BLaER1 treated with 17β-estradiol and CSF1 and Interleukin-3, amounts not matched to agents 10 nM and 100 nM (cell line): ENCODE results near the gene GSDME.

ENCODE experiments used
- H3K27ac ChIP-seq, 11 experiments: shearing (Covaris generic); formaldehyde crosslinking; 2 replicates each; pipeline ENCODE4 v1.8.1; 2022
- H3K27me3 ChIP-seq, 11 experiments: shearing (Covaris generic); formaldehyde crosslinking; 2 replicates each; pipeline ENCODE4 v1.8.1; 2022
- H3K36me3 ChIP-seq, 11 experiments: shearing (Covaris generic); formaldehyde crosslinking; 2 replicates each; pipeline ENCODE4 v1.8.1; 2022
- H3K4me1 ChIP-seq, 10 experiments: shearing (Covaris generic); formaldehyde crosslinking; 2 replicates each; pipeline ENCODE4 v1.8.1; 2022
- H3K4me2 ChIP-seq, 11 experiments: shearing (Covaris generic); formaldehyde crosslinking; 2 replicates each; pipeline ENCODE4 v1.8.1; 2022
- H3K4me3 ChIP-seq, 10 experiments: shearing (Covaris generic); formaldehyde crosslinking; 2 replicates each; pipeline ENCODE4 v1.8.1; 2022
- H3K9ac ChIP-seq, 11 experiments: shearing (Covaris generic); formaldehyde crosslinking; 2 replicates each; pipeline ENCODE4 v1.8.1; 2022
- H3K9me3 ChIP-seq, 11 experiments: shearing (Covaris generic); formaldehyde crosslinking; replicated peaks in 1 of 11; 2 replicates each; pipeline ENCODE4 v1.8.1; 2022
- H4K20me1 ChIP-seq, 11 experiments: shearing (Covaris generic); formaldehyde crosslinking; 2 replicates each; pipeline ENCODE4 v1.8.1; 2022
- Cebpa-rat ChIP-seq, 11 experiments: shearing (Covaris generic); IDR thresholded peaks; 2 replicates each; pipeline ENCODE4 v1.8.1; 2022

GSDME gene

GRCh38 chr7:24725554-24726241, 31.6 kb downstream of the GSDME start:
- peaks cover 13 to 85% (median 66%) of the 10 kb centered on the region in 10 experiments for H3K4me1 ChIP-seq
- H3K9ac ChIP-seq, result no peak overlapping the region
- peak overlapping the region in 7 of 11 experiments; percentile 61 to 74 (median 69); a peak in 10 of 22 replicates for H3K4me2 ChIP-seq
- peaks cover 0 to 6% (median 0%) of the 10 kb centered on the region in 11 experiments; a peak in 3 of 22 replicates for H4K20me1 ChIP-seq
- no peak for TF ChIP-seq Cebpa-rat (IDR thresholded peaks at IDR 0.05)
- H3K36me3 ChIP-seq, result no peaks in the 10 kb centered on the region
- no peaks in the 10 kb centered on the region for H3K9me3 ChIP-seq
- H3K4me3 ChIP-seq, result no peak overlapping the region
- peaks cover 0 to 38% (median 22%) of the 10 kb centered on the region in 11 experiments; a peak in 16 of 22 replicates for H3K27me3 ChIP-seq
- H3K27ac ChIP-seq, result no peak overlapping the region

GRCh38 chr7:24724451-24725190, 32.6 kb downstream of the GSDME start:
- H3K9ac ChIP-seq, result no peak overlapping the region
- peaks cover 13 to 93% (median 76%) of the 10 kb centered on the region in 10 experiments for H3K4me1 ChIP-seq
- H3K27ac ChIP-seq, result no peak overlapping the region
- H3K4me3 ChIP-seq, result no peak overlapping the region
- peaks cover 0 to 38% (median 22%) of the 10 kb centered on the region in 11 experiments; a peak in 16 of 22 replicates for H3K27me3 ChIP-seq
- TF ChIP-seq Cebpa-rat (IDR thresholded peaks at IDR 0.05), result no peak
- H3K9me3 ChIP-seq, result no peaks in the 10 kb centered on the region
- H4K20me1 ChIP-seq, result peaks cover 0 to 6% (median 0%) of the 10 kb centered on the region in 11 experiments; a peak in 3 of 22 replicates
- H3K4me2 ChIP-seq, result peak overlapping the region in 3 of 11 experiments; percentile 1 to 24 (median 3); a peak in 4 of 22 replicates
- H3K36me3 ChIP-seq, result no peaks in the 10 kb centered on the region

- peaks cover 0 to 11% (median 0%) of the 10 kb centered on the region in 11 experiments; a peak in 5 of 22 replicates for H4K20me1 ChIP-seq
- no peak overlapping the region for H3K4me3 ChIP-seq
- peaks cover 0 to 49% (median 23%) of the 10 kb centered on the region in 11 experiments; a peak in 16 of 22 replicates for H3K27me3 ChIP-seq
- no peak overlapping the region for H3K9ac ChIP-seq
- H3K4me2 ChIP-seq, result peak overlapping the region in 8 of 11 experiments; percentile 62 to 91 (median 86); a peak in 14 of 22 replicates
- H3K9me3 ChIP-seq, result no peaks in the 10 kb centered on the region
- no peaks in the 10 kb centered on the region for H3K36me3 ChIP-seq
- H3K27ac ChIP-seq, result no peak overlapping the region
- no peak for TF ChIP-seq Cebpa-rat (IDR thresholded peaks at IDR 0.05)
- peaks cover 17 to 93% (median 76%) of the 10 kb centered on the region in 10 experiments for H3K4me1 ChIP-seq
Measured at GRCh38 chr7:24723178-24723530, 34.1 kb downstream of the GSDME start.

- Histone ChIP-seq H3K9me3 (no peaks in the 10 kb centered on the region), H3K4me2 (peak overlapping the region in 8 of 11 experiments; percentile 62 to 91 (median 86); a peak in 16 of 22 replicates), H3K4me3 (no peak overlapping the region), H3K27ac (no peak overlapping the region), H3K9ac (no peak overlapping the region), H3K27me3 (peaks cover 0 to 48% (median 22%) of the 10 kb centered on the region in 11 experiments; a peak in 16 of 22 replicates), H3K36me3 (no peaks in the 10 kb centered on the region), H4K20me1 (peaks cover 0 to 11% (median 0%) of the 10 kb centered on the region in 11 experiments; a peak in 5 of 22 replicates), H3K4me1 (peaks cover 23 to 93% (median 76%) of the 10 kb centered on the region in 10 experiments)
- no peak for TF ChIP-seq Cebpa-rat (IDR thresholded peaks at IDR 0.05)
Measured at GRCh38 chr7:24722386-24723177, 34.7 kb downstream of the GSDME start.

GRCh38 chr7:24721481-24722001, 35.7 kb downstream of the GSDME start:
- Histone ChIP-seq H3K4me2 (peak overlapping the region; percentile 39 to 91 (median 82); a peak in 21 of 22 replicates), H3K27me3 (peaks cover 0 to 41% (median 22%) of the 10 kb centered on the region in 11 experiments; a peak in 15 of 22 replicates), H3K36me3 (no peaks in the 10 kb centered on the region), H3K4me1 (peaks cover 24 to 93% (median 76%) of the 10 kb centered on the region in 10 experiments), H4K20me1 (peaks cover 0 to 18% (median 0%) of the 10 kb centered on the region in 11 experiments; a peak in 5 of 22 replicates), H3K27ac (peak overlapping the region in 1 of 11 experiments; percentile 24; a peak in 1 of 22 replicates), H3K4me3 (no peak overlapping the region), H3K9ac (no peak overlapping the region), H3K9me3 (no peaks in the 10 kb centered on the region)
- TF ChIP-seq Cebpa-rat (IDR thresholded peaks at IDR 0.05), result no peak

- no peak for TF ChIP-seq Cebpa-rat (IDR thresholded peaks at IDR 0.05)
- Histone ChIP-seq H3K4me1 (peaks cover 36 to 96% (median 81%) of the 10 kb centered on the region in 10 experiments), H3K9ac (no peak overlapping the region), H3K36me3 (no peaks in the 10 kb centered on the region), H4K20me1 (peaks cover 0 to 24% (median 0%) of the 10 kb centered on the region in 11 experiments; a peak in 5 of 22 replicates), H3K27me3 (peaks cover 0 to 45% (median 22%) of the 10 kb centered on the region in 11 experiments; a peak in 13 of 22 replicates), H3K9me3 (no peaks in the 10 kb centered on the region), H3K4me2 (peak overlapping the region in 8 of 11 experiments; percentile 62 to 91 (median 86); a peak in 14 of 22 replicates), H3K4me3 (no peak overlapping the region), H3K27ac (peak overlapping the region in 1 of 11 experiments; percentile 75; a peak in 3 of 22 replicates)
Measured at GRCh38 chr7:24720283-24720682, 37.0 kb downstream of the GSDME start.

GRCh38 chr7:24718977-24719491, 38.2 kb downstream of the GSDME start:
- Histone ChIP-seq H3K4me1 (peaks cover 39 to 98% (median 93%) of the 10 kb centered on the region in 10 experiments), H3K9ac (peak overlapping the region in 4 of 11 experiments; percentile 42 to 69 (median 46); a peak in 7 of 22 replicates), H3K4me3 (no peak overlapping the region), H3K36me3 (no peaks in the 10 kb centered on the region), H3K9me3 (no peaks in the 10 kb centered on the region), H3K27ac (peak overlapping the region in 5 of 11 experiments; percentile 10 to 75 (median 71); a peak in 9 of 22 replicates), H3K4me2 (peak overlapping the region; percentile 33 to 91 (median 84)), H3K27me3 (peaks cover 0 to 53% (median 18%) of the 10 kb centered on the region in 11 experiments; a peak in 13 of 22 replicates), H4K20me1 (peaks cover 0 to 33% (median 0%) of the 10 kb centered on the region in 11 experiments; a peak in 7 of 22 replicates)
- peak in 5 of 11 experiments; percentile 21 to 92 (median 75); a peak in 7 of 22 replicates for TF ChIP-seq Cebpa-rat (IDR thresholded peaks at IDR 0.05)
